ENCODE data around the gene ANAPC4. TPM values are rescaled to one million over a fixed set of nuclear protein-coding genes. Genes with fewer than 3 reads are reported as not detected.

The ANAPC4 gene
- total RNA-seq, 4 donors from 2014 or later, result 30.0 to 68.4 (median 32.6) TPM

DNA sequence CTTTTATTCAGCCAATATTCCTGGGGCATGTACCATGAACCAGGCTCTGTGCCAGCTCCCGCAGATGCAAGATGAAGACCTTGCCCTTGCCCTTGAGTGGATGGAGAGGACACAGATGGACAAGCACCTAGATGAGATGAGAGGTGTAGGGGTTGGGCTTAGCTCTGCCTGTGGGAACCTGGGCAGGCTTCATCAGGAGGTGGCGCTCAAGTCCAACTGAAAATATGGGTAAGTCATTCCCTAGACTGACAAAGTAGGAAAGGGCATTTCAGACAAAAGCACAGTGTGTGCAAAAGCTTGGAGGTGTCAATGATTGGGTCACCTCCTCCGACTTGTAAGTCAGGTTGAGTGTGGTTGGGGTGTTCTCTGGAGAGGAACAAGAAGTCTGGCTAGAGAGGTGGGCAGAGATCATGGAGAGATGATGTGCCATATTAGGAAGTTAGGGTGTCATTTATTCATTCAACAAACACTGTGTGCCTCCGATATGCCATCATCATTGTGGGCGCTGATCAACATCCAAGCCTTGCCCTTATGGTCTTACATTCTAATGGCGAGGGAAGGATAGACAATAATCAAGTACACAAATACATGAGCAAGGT lies 64.6 kb downstream of the ANAPC4 start:
- 44 to 46% methylated on average over 6 of the region's 6 CpGs for WGBS, 2 donors
- DNase-seq, result peak; percentile 79 to 85
- Histone ChIP-seq H3K4me1 (peaks cover 3 to 40% of the 10 kb centered on the region in 2 donors), H3K36me3 (no peaks in the 10 kb centered on the region), H3K27ac (peak overlapping the region in 1 of 3 donors; percentile 73), H3K27me3 (no peaks in the 10 kb centered on the region), H3K9me3 (no peaks in the 10 kb centered on the region), H3K4me3 (replicated peaks in 1 of 3) (no peak overlapping the region)
- intact Hi-C loops (cut with DNase I), result no loop called here
- TF ChIP-seq, protein P1, sequence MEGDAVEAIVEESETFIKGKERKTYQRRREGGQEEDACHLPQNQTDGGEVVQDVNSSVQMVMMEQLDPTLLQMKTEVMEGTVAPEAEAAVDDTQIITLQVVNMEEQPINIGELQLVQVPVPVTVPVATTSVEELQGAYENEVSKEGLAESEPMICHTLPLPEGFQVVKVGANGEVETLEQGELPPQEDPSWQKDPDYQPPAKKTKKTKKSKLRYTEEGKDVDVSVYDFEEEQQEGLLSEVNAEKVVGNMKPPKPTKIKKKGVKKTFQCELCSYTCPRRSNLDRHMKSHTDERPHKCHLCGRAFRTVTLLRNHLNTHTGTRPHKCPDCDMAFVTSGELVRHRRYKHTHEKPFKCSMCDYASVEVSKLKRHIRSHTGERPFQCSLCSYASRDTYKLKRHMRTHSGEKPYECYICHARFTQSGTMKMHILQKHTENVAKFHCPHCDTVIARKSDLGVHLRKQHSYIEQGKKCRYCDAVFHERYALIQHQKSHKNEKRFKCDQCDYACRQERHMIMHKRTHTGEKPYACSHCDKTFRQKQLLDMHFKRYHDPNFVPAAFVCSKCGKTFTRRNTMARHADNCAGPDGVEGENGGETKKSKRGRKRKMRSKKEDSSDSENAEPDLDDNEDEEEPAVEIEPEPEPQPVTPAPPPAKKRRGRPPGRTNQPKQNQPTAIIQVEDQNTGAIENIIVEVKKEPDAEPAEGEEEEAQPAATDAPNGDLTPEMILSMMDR (IDR thresholded peaks at IDR 0.05), result peak; percentile 13 to 86 (median 72)
- no peak for TF ChIP-seq POLR2A (IDR thresholded peaks at IDR 0.05)

DNA sequence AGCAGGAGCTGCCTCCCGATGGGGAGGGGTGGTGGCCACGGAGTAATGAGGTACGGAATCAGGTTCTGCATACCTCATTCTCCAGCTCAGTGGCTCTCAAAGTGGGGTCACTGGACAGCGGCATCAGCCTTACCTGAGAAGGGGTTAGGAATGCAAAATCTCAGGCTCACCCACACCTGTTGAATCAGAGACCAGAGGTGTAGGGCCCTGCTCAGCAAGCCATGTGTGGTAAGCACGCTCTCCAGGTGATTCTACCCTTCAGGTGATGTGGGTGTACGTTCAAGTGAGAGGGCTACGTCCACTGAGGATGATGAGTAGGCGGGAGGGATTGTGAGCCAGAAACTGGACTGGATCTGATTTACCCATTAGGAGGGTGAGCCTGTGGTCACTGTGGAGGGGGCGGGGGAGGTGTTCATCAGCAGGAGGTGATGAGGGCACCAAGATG lies 65.8 kb downstream of the ANAPC4 start:
- no peaks in the 10 kb centered on the region for H3K9me3 ChIP-seq
- peak overlapping the region; percentile 33 to 73 (median 38) for H3K27ac ChIP-seq
- H3K4me3 ChIP-seq (replicated peaks in 1 of 3), result no peak overlapping the region
- H3K27me3 ChIP-seq, result no peaks in the 10 kb centered on the region
- DNase-seq, result peak; percentile 70 to 78
- intact Hi-C loops (cut with DNase I), result no loop called here
- H3K4me1 ChIP-seq, result peaks cover 14 to 53% of the 10 kb centered on the region in 2 donors
- TF ChIP-seq, protein P1 (IDR thresholded peaks at IDR 0.05), result no peak
- peak in 1 of 2 donors; percentile 21 for TF ChIP-seq POLR2A (IDR thresholded peaks at IDR 0.05)
- 40 to 55% methylated on average over 9 of the region's 9 CpGs for WGBS, 2 donors
- H3K36me3 ChIP-seq, result no peaks in the 10 kb centered on the region

DNA sequence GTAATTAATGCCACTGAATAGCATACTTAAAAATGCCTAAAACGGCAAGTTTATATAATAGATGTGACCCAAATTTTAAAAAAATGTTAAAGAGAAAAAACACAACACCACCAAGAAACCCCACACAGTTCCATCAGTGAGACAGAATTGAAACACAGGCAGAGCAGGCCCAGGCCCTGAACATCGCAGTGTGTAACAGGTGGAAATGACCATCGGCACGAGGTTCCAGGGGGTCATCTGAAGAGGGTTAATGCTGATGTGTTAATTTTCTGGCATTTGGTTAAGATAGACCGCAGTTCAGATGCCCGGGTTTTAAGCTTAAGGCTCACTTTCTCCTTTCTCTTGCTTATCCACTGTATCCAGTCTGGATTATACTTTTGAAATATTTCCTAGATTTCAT lies 66.8 kb downstream of the ANAPC4 start:
- no peaks in the 10 kb centered on the region for H3K9me3 ChIP-seq
- intact Hi-C loops (cut with DNase I), result no loop called here
- TF ChIP-seq, protein P1 (IDR thresholded peaks at IDR 0.05), result no peak
- TF ChIP-seq POLR2A (IDR thresholded peaks at IDR 0.05), result no peak
- H3K27ac ChIP-seq, result peak overlapping the region; percentile 33 to 73 (median 38)
- DNase-seq, result no peak
- H3K4me1 ChIP-seq, result peaks cover 21 to 63% of the 10 kb centered on the region in 2 donors
- H3K27me3 ChIP-seq, result no peaks in the 10 kb centered on the region
- no peak overlapping the region for H3K4me3 ChIP-seq (replicated peaks in 1 of 3)
- no peaks in the 10 kb centered on the region for H3K36me3 ChIP-seq
- WGBS, 2 donors, result 89 to 90% methylated on average over 6 of the region's 6 CpGs

DNA sequence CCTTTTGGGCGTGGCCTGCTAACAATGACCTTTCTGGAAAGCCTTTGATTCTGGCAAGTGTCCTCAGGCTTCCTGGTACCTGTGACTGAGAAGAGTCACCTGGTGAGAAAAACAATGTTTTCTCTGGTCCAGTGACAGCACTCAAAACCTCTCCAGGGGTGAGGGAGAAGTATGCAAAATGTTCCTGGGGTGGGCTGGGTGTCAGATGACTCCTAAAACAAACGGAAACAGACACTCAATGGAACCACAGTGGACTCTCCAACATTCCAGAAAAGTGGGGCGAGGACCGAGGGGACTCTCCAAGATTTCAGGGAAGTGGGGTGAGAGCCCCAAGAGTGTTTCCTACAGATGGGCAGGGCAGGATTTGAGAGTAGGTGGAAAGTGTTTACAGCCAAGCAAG lies 69.5 kb downstream of the ANAPC4 start:
- Histone ChIP-seq H3K27ac (peak overlapping the region; percentile 46 to 86 (median 84)), H3K27me3 (no peaks in the 10 kb centered on the region), H3K4me3 (replicated peaks in 1 of 3) (no peak overlapping the region), H3K9me3 (no peaks in the 10 kb centered on the region), H3K4me1 (peaks cover 21 to 75% of the 10 kb centered on the region in 2 donors), H3K36me3 (no peaks in the 10 kb centered on the region)
- 29 to 35% methylated on average over 4 of the region's 4 CpGs for WGBS, 2 donors
- no peak for TF ChIP-seq POLR2A (IDR thresholded peaks at IDR 0.05)
- TF ChIP-seq, protein P1 (IDR thresholded peaks at IDR 0.05), result no peak
- peak; percentile 48 to 57 for DNase-seq
- intact Hi-C loops (cut with DNase I), result no loop called here

DNA sequence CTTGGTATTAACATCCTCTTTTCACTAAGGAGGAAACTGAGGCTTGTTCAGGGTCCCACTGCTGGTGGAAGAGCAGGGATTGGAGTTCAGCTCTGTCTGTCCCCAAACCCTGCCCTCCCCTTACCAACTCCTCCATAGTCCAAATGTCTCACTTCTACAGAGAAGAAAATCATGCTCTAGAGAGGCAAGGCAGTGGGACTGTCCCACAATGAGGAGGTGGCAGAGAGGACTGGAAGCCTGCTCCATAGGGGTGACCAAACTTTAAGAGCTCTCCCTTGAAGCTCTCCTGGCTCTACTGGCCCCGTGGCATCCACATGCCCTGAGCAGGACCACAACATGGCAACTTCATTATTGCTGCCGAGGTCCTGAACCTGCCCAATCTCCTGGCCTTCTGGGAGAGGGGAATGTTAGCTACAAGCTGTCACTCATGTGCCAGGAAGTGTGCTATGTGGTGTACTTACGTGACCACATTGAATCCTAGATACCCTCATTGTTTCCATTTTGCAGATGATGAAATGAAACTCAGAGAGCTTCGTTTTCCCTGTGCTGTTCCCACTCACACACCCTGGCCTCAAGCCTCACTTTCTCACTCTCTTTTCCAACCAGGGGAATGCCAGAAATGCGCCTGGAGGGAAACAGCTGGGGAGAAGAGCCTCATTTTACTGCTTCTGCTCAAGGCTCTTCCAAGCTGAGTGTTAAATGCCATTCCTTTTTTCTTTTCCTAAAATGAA lies 71.5 kb downstream of the ANAPC4 start:
- peaks cover 21 to 57% of the 10 kb centered on the region in 2 donors for H3K4me1 ChIP-seq
- H3K36me3 ChIP-seq, result no peaks in the 10 kb centered on the region
- 74 to 82% methylated on average over 5 of the region's 5 CpGs for WGBS, 2 donors
- no peaks in the 10 kb centered on the region for H3K27me3 ChIP-seq
- DNase-seq, result no peak
- TF ChIP-seq, protein P1 (IDR thresholded peaks at IDR 0.05), result no peak
- no peak for TF ChIP-seq POLR2A (IDR thresholded peaks at IDR 0.05)
- H3K4me3 ChIP-seq (replicated peaks in 1 of 3), result no peak overlapping the region
- H3K27ac ChIP-seq, result peak overlapping the region in 2 of 3 donors; percentile 84 to 86
- no peaks in the 10 kb centered on the region for H3K9me3 ChIP-seq
- intact Hi-C loops (cut with DNase I), result no loop called here
